H1 (cell line): ENCODE measurements around the gene POLR1D. TPM values are rescaled to one million over a fixed set of nuclear protein-coding genes. Genes with fewer than 3 reads are reported as not detected.

ENCODE experiments used
- CTCF ChIA-PET: fragments of 300-600 bp; sonication (Branson Sonifier 250); formaldehyde crosslinking; loops from one replicate; lab custom pipeline; 2021; ENCODE audit not compliant: partially characterized antibody; lab: Charles Lee
- POLR2A ChIA-PET: fragments of 300-600 bp; sonication (Branson Sonifier 250); formaldehyde crosslinking; loops from one replicate; lab custom pipeline; 2021; ENCODE audit warnings: inconsistent platforms; ENCODE audit not compliant: partially characterized antibody; lab: Charles Lee
- DNase-seq, 2 experiments: peaks; one replicate each; pipeline versions ENCODE4 v3.0.0 to v3.0.0-alpha.2; 2010 to 2022; ENCODE audit warnings: low spot score in 2 of 2, low read depth in 1 of 2, mixed read lengths in 1 of 2
- FAIRE-seq: peaks from 2 replicates; lab custom pipeline; 2011; peaks lifted over from hg19 to GRCh38; lab: Jason Lieb, UNC
- H2AFZ ChIP-seq: 2 replicates; pipeline ENCODE4 v1.8.1; 2012; ENCODE audit warnings: low read length, inconsistent platforms
- H2AK5ac ChIP-seq: 2 replicates; pipeline ENCODE4 v1.6.1; 2013; ENCODE audit warnings: low read depth, low read length
- H2BK120ac ChIP-seq: replicated peaks from 2 replicates; pipeline ENCODE3; 2013; ENCODE audit warnings: low read depth, low read length, inconsistent platforms
- H2BK12ac ChIP-seq: 2 replicates; pipeline ENCODE4 v1.6.1; 2013; ENCODE audit warnings: low read depth, low read length
- H2BK15ac ChIP-seq: 2 replicates; pipeline ENCODE4 v1.6.1; 2013; ENCODE audit warnings: low read length
- H2BK20ac ChIP-seq: 2 replicates; pipeline ENCODE4 v1.6.1; 2013; ENCODE audit warnings: low read length
- H2BK5ac ChIP-seq: 2 replicates; pipeline ENCODE4 v1.6.1; 2013; ENCODE audit warnings: low read depth, low read length
- H3K14ac ChIP-seq: 2 replicates; pipeline ENCODE4 v1.6.1; 2013; ENCODE audit warnings: inconsistent platforms; ENCODE audit not compliant: insufficient read length
- H3K18ac ChIP-seq: 2 replicates; pipeline ENCODE4 v1.6.1; 2013; ENCODE audit warnings: low read length; ENCODE audit errors: extremely low read depth
- H3K23ac ChIP-seq: 2 replicates; pipeline ENCODE4 v1.6.1; 2013; ENCODE audit warnings: inconsistent platforms; ENCODE audit not compliant: insufficient read length
- H3K23me2 ChIP-seq: 2 replicates; pipeline ENCODE4 v1.6.1; 2013; ENCODE audit warnings: low read depth, low read length
- H3K27ac ChIP-seq: 2 replicates; pipeline ENCODE4 v1.6.1; 2011; ENCODE audit warnings: low read depth, low read length, inconsistent platforms
- H3K27me3 ChIP-seq, 4 experiments: replicated peaks in 1 of 4; 1 replicate in 1 of 4; 2 replicates in 3 of 4; pipeline versions ENCODE4 v1.6.1 to v1.8.1; 2011 to 2013; ENCODE audit warnings: low read length in 3 of 4, mild to moderate bottlenecking in 3 of 4, inconsistent platforms in 2 of 4, mixed read lengths in 2 of 4, moderate library complexity in 1 of 4; ENCODE audit not compliant: control insufficient read depth in 3 of 4, insufficient read depth in 3 of 4; ENCODE audit errors: extremely low read depth in 1 of 4
- H3K36me3 ChIP-seq, 4 experiments: 2 replicates each; pipeline versions ENCODE4 v1.6.1 to v1.8.1; 2011 to 2013; ENCODE audit warnings: mild to moderate bottlenecking in 4 of 4, low read length in 3 of 4, moderate library complexity in 2 of 4, control low read depth in 1 of 4, inconsistent platforms in 1 of 4; ENCODE audit not compliant: insufficient read depth in 4 of 4, control insufficient read depth in 2 of 4
- H3K4ac ChIP-seq: replicated peaks from 2 replicates; pipeline ENCODE3; 2013; ENCODE audit warnings: low read length, low read depth, mixed read lengths, inconsistent platforms; ENCODE audit not compliant: insufficient read length
- H3K4me1 ChIP-seq, 4 experiments: replicated peaks in 1 of 4; 1 replicate in 1 of 4; 2 replicates in 3 of 4; pipeline versions ENCODE4 v1.6.1 to v1.8.1; 2011 to 2013; ENCODE audit warnings: low read length in 3 of 4, inconsistent platforms in 2 of 4, mixed read lengths in 1 of 4; ENCODE audit not compliant: insufficient read depth in 4 of 4, control insufficient read depth in 3 of 4
- H3K4me2 ChIP-seq, 2 experiments: 2 replicates each; pipeline versions ENCODE4 v1.6.1 to v1.8.1; 2011 to 2013; ENCODE audit warnings: low read depth in 2 of 2, low read length in 2 of 2, control low read depth in 1 of 2, inconsistent platforms in 1 of 2, mild to moderate bottlenecking in 1 of 2; ENCODE audit not compliant: insufficient read depth in 1 of 2
- H3K4me3 ChIP-seq, 4 experiments: fragments of 200-600, 300-600 bp in 1 of 4; sonication (generic), shearing (Covaris generic), sonication (Bioruptor Twin) in 1 of 4; 2 replicates each; pipeline versions ENCODE4 v1.5.1 to v1.8.1; 2011 to 2016; ENCODE audit warnings: low read length in 4 of 4, low read depth in 3 of 4, control low read depth in 2 of 4, inconsistent platforms in 2 of 4, mild to moderate bottlenecking in 2 of 4, mixed read lengths in 1 of 4, moderate library complexity in 1 of 4; ENCODE audit not compliant: insufficient read depth in 2 of 4; ENCODE audit errors: extremely low read depth in 1 of 4
- H3K56ac ChIP-seq: replicated peaks from 2 replicates; pipeline ENCODE3; 2013; ENCODE audit warnings: low read depth, mild to moderate bottlenecking, mixed read lengths, low read length, inconsistent platforms; ENCODE audit not compliant: insufficient read length
- H3K79me1 ChIP-seq: 2 replicates; pipeline ENCODE4 v1.6.1; 2013; ENCODE audit warnings: low read depth, low read length, control low read depth
- H3K79me2 ChIP-seq, 2 experiments: 2 replicates each; pipeline versions ENCODE4 v1.6.1 to v1.8.1; 2012 to 2013; ENCODE audit warnings: low read length in 2 of 2, mild to moderate bottlenecking in 2 of 2, inconsistent platforms in 1 of 2; ENCODE audit not compliant: insufficient read depth in 2 of 2, control insufficient read depth in 1 of 2
- H3K9ac ChIP-seq, 4 experiments: replicated peaks in 1 of 4; 1 replicate in 1 of 4; 2 replicates in 3 of 4; pipeline versions ENCODE4 v1.6.1 to v1.8.1; 2011 to 2013; ENCODE audit warnings: low read depth in 3 of 4, low read length in 3 of 4, control low read depth in 2 of 4, mild to moderate bottlenecking in 2 of 4, moderate library complexity in 2 of 4, inconsistent platforms in 1 of 4; ENCODE audit errors: extremely low read depth in 1 of 4
- H3K9me3 ChIP-seq, 2 experiments: 2 replicates each; pipeline versions ENCODE4 v1.6.1 to v1.8.1; 2012 to 2013; ENCODE audit warnings: mild to moderate bottlenecking in 2 of 2, moderate library complexity in 2 of 2, control low read depth in 1 of 2, inconsistent platforms in 1 of 2, low read depth in 1 of 2, low read length in 1 of 2, mixed read lengths in 1 of 2; ENCODE audit not compliant: insufficient read depth in 2 of 2
- H4K20me1 ChIP-seq, 2 experiments: replicated peaks in 1 of 2; 2 replicates each; pipeline versions ENCODE3 to v1.8.1; 2011 to 2013; ENCODE audit warnings: inconsistent platforms in 2 of 2, low read length in 2 of 2, mild to moderate bottlenecking in 1 of 2; ENCODE audit not compliant: insufficient read depth in 2 of 2, control insufficient read depth in 1 of 2
- H4K5ac ChIP-seq: 2 replicates; pipeline ENCODE4 v1.6.1; 2013; ENCODE audit warnings: low read length, low read depth, mixed read lengths, inconsistent platforms; ENCODE audit not compliant: insufficient read length
- H4K8ac ChIP-seq: 2 replicates; pipeline ENCODE4 v1.8.0; 2013; ENCODE audit warnings: mild to moderate bottlenecking, moderate library complexity, low read length, inconsistent platforms; ENCODE audit not compliant: insufficient read depth; ENCODE audit errors: extremely low read depth
- H4K91ac ChIP-seq: replicated peaks from 2 replicates; pipeline ENCODE3; 2013; ENCODE audit warnings: low read length, mixed read lengths, inconsistent platforms; ENCODE audit not compliant: insufficient read length
- JUND ChIP-seq: IDR thresholded peaks from 2 replicates; pipeline ENCODE4 v1.6.1; 2011; ENCODE audit warnings: mild to moderate bottlenecking, improper control_type of control experiment, low read length
- KDM4A ChIP-seq: IDR thresholded peaks from one replicate; pipeline ENCODE4 v1.7.1; 2012; ENCODE audit warnings: low read depth, mild to moderate bottlenecking, moderate library complexity, low read length, inconsistent platforms; ENCODE audit not compliant: severe bottlenecking
- SIN3A ChIP-seq, 2 experiments: IDR thresholded peaks in 1 of 2; conservative IDR thresholded peaks in 1 of 2; 2 replicates each; pipeline ENCODE4 v1.6.1; 2011 to 2012; ENCODE audit warnings: low read length in 2 of 2, improper control_type of control experiment in 1 of 2, low read depth in 1 of 2, mild to moderate bottlenecking in 1 of 2
- SP4 ChIP-seq: IDR thresholded peaks from 2 replicates; pipeline ENCODE4 v1.6.1; 2012; ENCODE audit warnings: low read length, inconsistent platforms
- USF2 ChIP-seq: IDR thresholded peaks from 2 replicates; pipeline ENCODE4 v1.6.1; 2011; ENCODE audit warnings: low read length, improper control_type of control experiment
- YY1 ChIP-seq: IDR thresholded peaks from 2 replicates; pipeline ENCODE4 v1.6.1; 2011; ENCODE audit warnings: low read depth, mild to moderate bottlenecking, low read length
- ZNF274 ChIP-seq: IDR thresholded peaks from 2 replicates; pipeline ENCODE4 v1.7.0; 2012; ENCODE audit warnings: low read length, borderline replicate concordance; ENCODE audit errors: extremely low read depth
- WGBS, 2 experiments: shearing (Covaris generic) in 1 of 2; methylation state at CpG; one replicate each; pipeline versions ENCODE4 v1.1.6 to v1.1.7; 2013 to 2015; ENCODE audit warnings: low lambda C conversion rate in 2 of 2, mixed read lengths in 2 of 2, inconsistent platforms in 1 of 2, low coverage in 1 of 2, missing lambda C conversion rate in 1 of 2; ENCODE audit not compliant: insufficient replicate concordance in 2 of 2, insufficient coverage in 1 of 2, insufficient read length in 1 of 2; ENCODE audit errors: extremely low coverage in 1 of 2, missing lambda C conversion rate in 1 of 2; 5-methylcytosine and 5-hydroxymethylcytosine counted together
- polyA plus RNA-seq, 7 experiments: library from polyadenylated mRNA; depleted of rRNA in 3 of 7; stranded (reverse) in 5 of 7; unstranded in 2 of 7; fragments of >200 nt in 5 of 7; fragments of 200-250 nt in 2 of 7; gene quantifications; 1 replicate in 5 of 7; 2 replicates in 1 of 7; 4 replicates in 1 of 7; pipeline versions ENCODE4 v1.2.1 to v1.2.3, GENCODE V29; 2011 to 2013; ENCODE audit warnings: missing spikeins in 2 of 7, mixed read lengths in 2 of 7
- total RNA-seq: library from RNA; stranded (reverse); fragmentation: NEBNext Ultra II Directional; extraction: Animal tissue kit (Norgen Biotek cat#: 25700); gene quantifications from 2 replicates; pipeline ENCODE4 v1.2.1, GENCODE V29; 2021

Gene POLR1D
- total and polyA plus RNA-seq, 2 of the 8 experiments (the other 6 are each of a cell fraction or from before 2014, with no cell fraction given): 226 to 232 TPM

- DNase-seq (no peak), FAIRE-seq (no peak)
- Histone ChIP-seq H2BK15ac (no peak overlapping the region), H3K4me3 (peak overlapping the region; percentile 73 to 97 (median 93)), H3K4ac (no peak overlapping the region), H2AFZ (0 out of 2 replicates have a peak overlapping the region, but pooled peaks have one; percentile 6), H3K4me2 (peak overlapping the region; percentile 67 to 72), H3K23me2 (peaks cover 6% of the 10 kb centered on the region; the same call in 1 of the 2 replicates), H3K27me3 (no peaks in the 10 kb centered on the region), H2BK12ac (no peak overlapping the region; the same call in 1 of the 2 replicates), H2BK120ac (no peak overlapping the region), H3K4me1 (peaks cover 3 to 12% (median 7%) of the 10 kb centered on the region in 4 experiments; a peak in 6 of 7 replicates), H3K36me3 (peaks cover 4 to 28% (median 11%) of the 10 kb centered on the region in 4 experiments; a peak in 7 of 8 replicates), H3K23ac (no peak overlapping the region), H2BK20ac (no peak overlapping the region), H3K79me2 (peaks cover 36 to 79% of the 10 kb centered on the region in 2 experiments), H3K9ac (peak overlapping the region; percentile 82 to 94 (median 92))
- WGBS, 2 experiments: 12 to 100% methylated on average over 1 to 11 of the region's 13 CpGs
- POLR2A ChIA-PET: interaction anchor here (0.6 to 3.9 kb wide), 7 partner anchors 9 to 145 kb away, joined by 3 to 26 read pairs (median 3); no protein-coding TSS in a partner anchor
- TF ChIP-seq KDM4A (peak; percentile 19), USF2 (no peak), ZNF274 (no peak), JUND (no peak), YY1 (0 out of 2 replicates have a peak, but pooled peaks have one; percentile 20), SP4 (no peak), SIN3A (conservative IDR thresholded peaks at IDR 0.05 in 1 of 2, IDR thresholded peaks at IDR 0.05 in 1 of 2; ENCODE audit: low read depth in 1 of 2, low read length in 2 of 2) (peak in 1 of 2 experiments; percentile 58; a peak in 1 of 4 replicates)
- TF ChIP-seq, all 59 proteins: peak for 3
- Histone ChIP-seq H2BK5ac (peak overlapping the region; percentile 84; the same call in 1 of the 2 replicates), H4K20me1 (peaks cover 11 to 32% of the 10 kb centered on the region in 2 experiments), H3K9me3 (no peaks in the 10 kb centered on the region), H2AK5ac (no peak overlapping the region), H3K79me1 (peaks cover 10% of the 10 kb centered on the region), H4K91ac (peak overlapping the region; percentile 59), H4K5ac (peak overlapping the region; percentile 63), H3K14ac (no peak overlapping the region), H3K18ac (0 out of 2 replicates have a peak overlapping the region, but pooled peaks have one; percentile 85), H3K56ac (peak overlapping the region; percentile 71), H4K8ac (peak overlapping the region; percentile 83; the same call in 1 of the 2 replicates), H3K27ac (peak overlapping the region; percentile 82)
- CTCF ChIA-PET: interaction anchor here (0.7 to 1.7 kb wide), 6 partner anchors 10 to 250 kb away, joined by 3 to 7 read pairs (median 3); partner anchors contain the start of gene MTIF3
Measured at GRCh38 chr13:27622102-27622820, 569 bp downstream of the POLR1D start.
